Upper lobe of left lung (tissue), 4 donors: ENCODE data around the gene KIAA1958.

ENCODE experiments used
- CTCF ChIP-seq, 6 experiments: fragments of 450-650 bp in 4 of 6; fragments of 200-600 bp in 2 of 6; sonication (generic) in 2 of 6; IDR thresholded peaks; one replicate each; pipeline ENCODE4 v1.5.1; 2016 to 2019; ENCODE audit warnings: antibody characterized with exemption in 6 of 6
- POLR2A ChIP-seq, 4 donors: fragments of 450-650 bp; IDR thresholded peaks; one replicate each; pipeline ENCODE4 v1.5.1; 2016 to 2017; ENCODE audit warnings: antibody characterized with exemption in 4 of 4, mild to moderate bottlenecking in 2 of 4

- no peak for TF ChIP-seq CTCF (IDR thresholded peaks at IDR 0.05)
- no peak for TF ChIP-seq POLR2A (IDR thresholded peaks at IDR 0.05)
Measured at GRCh38 chr9:112699230-112699629, 212.6 kb downstream of the KIAA1958 start.
